ENCODE data around the gene HIPK1. TPM values are rescaled to one million over a fixed set of nuclear protein-coding genes. Genes with fewer than 3 reads are reported as not detected.

HIPK1 gene
- total and polyA plus RNA-seq, 2 experiments from 2014 or later: 7.6 to 23.6 TPM

DNA sequence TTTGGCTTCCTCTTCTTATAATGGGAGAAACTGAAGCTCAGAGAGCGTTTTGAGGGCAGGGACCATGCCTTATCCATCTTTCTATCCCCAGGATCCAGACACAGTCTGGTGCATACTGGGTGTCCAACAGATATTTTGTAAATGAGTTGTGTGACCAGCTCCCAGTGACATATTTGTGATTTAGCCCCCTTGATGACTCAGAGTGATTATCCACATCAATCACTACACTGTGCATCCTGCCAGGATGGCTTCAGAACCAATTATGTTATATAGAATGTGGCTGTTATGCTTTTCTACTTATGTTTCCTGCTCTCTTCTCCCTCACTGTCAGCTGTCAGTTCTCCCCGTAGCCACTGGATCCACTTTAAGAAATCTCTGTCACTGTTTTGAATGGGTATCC lies 61.4 kb downstream of the HIPK1 start:
- WGBS, 2 experiments (ENCODE audit: low coverage in 1 of 2, low lambda C conversion rate in 2 of 2, missing lambda C conversion rate in 2 of 2): 81 to 91% methylated on average over 2 of the region's 2 CpGs
- Histone ChIP-seq H3K36me3 (ENCODE audit: low read depth) (no peaks in the 10 kb centered on the region), H3K79me2 (ENCODE audit: insufficient read depth) (no peaks in the 10 kb centered on the region), H3K9me2 (ENCODE audit: insufficient read depth) (no peaks in the 10 kb centered on the region), H3K4me3 (no peak overlapping the region), H3K4me1 (ENCODE audit: insufficient read depth) (no peaks in the 10 kb centered on the region), H3F3A (ENCODE audit: insufficient read depth) (no peaks in the 10 kb centered on the region), H3K27me3 (replicated peaks; ENCODE audit: insufficient read depth) (no peaks in the 10 kb centered on the region), H4K20me1 (ENCODE audit: insufficient read depth) (no peaks in the 10 kb centered on the region), H3K4me2 (ENCODE audit: unreplicated experiment) (no peak overlapping the region), H3K27ac (no peak overlapping the region), H2AFZ (no peak overlapping the region), H3K9me3 (ENCODE audit: low read depth) (no peaks in the 10 kb centered on the region), H3K9ac (no peak overlapping the region)
- in situ Hi-C loops (cut with MboI): loop anchor here (25.0 kb wide), 1 partner anchor 297 kb away; no protein-coding TSS in a partner anchor
- no peak for DNase-seq
- TF ChIP-seq EZH2phosphoT487 (IDR thresholded peaks at IDR 0.05; ENCODE audit: insufficient read depth, low read depth) (no peak), EZH2 (IDR thresholded peaks at IDR 0.05; ENCODE audit: insufficient read depth, poor library complexity, severe bottlenecking) (no peak)

- in situ Hi-C loops (cut with MboI): loop anchor here (25.0 kb wide), 1 partner anchor 296 kb away; no protein-coding TSS in a partner anchor
- Histone ChIP-seq H3K9me2 (ENCODE audit: insufficient read depth) (no peaks in the 10 kb centered on the region), H3K4me2 (ENCODE audit: unreplicated experiment) (no peak overlapping the region), H3K27me3 (replicated peaks; ENCODE audit: insufficient read depth) (no peaks in the 10 kb centered on the region), H3K9me3 (ENCODE audit: low read depth) (no peaks in the 10 kb centered on the region), H3K79me2 (ENCODE audit: insufficient read depth) (no peaks in the 10 kb centered on the region), H3K4me3 (no peak overlapping the region), H3K9ac (no peak overlapping the region), H4K20me1 (ENCODE audit: insufficient read depth) (no peaks in the 10 kb centered on the region), H3F3A (ENCODE audit: insufficient read depth) (no peaks in the 10 kb centered on the region), H2AFZ (no peak overlapping the region), H3K4me1 (ENCODE audit: insufficient read depth) (no peaks in the 10 kb centered on the region), H3K36me3 (ENCODE audit: low read depth) (no peaks in the 10 kb centered on the region), H3K27ac (no peak overlapping the region)
- no peak for DNase-seq
- 87 to 90% methylated on average over 4 of the region's 4 CpGs for WGBS, 2 experiments (ENCODE audit: low coverage in 1 of 2, low lambda C conversion rate in 2 of 2, missing lambda C conversion rate in 2 of 2)
- TF ChIP-seq EZH2 (IDR thresholded peaks at IDR 0.05; ENCODE audit: insufficient read depth, poor library complexity, severe bottlenecking): no peak
- TF ChIP-seq EZH2phosphoT487 (IDR thresholded peaks at IDR 0.05; ENCODE audit: insufficient read depth, low read depth): no peak
These were observed 61.8 kb downstream of the HIPK1 start for GRCh38 chr1:113990961-113991360.

DNA sequence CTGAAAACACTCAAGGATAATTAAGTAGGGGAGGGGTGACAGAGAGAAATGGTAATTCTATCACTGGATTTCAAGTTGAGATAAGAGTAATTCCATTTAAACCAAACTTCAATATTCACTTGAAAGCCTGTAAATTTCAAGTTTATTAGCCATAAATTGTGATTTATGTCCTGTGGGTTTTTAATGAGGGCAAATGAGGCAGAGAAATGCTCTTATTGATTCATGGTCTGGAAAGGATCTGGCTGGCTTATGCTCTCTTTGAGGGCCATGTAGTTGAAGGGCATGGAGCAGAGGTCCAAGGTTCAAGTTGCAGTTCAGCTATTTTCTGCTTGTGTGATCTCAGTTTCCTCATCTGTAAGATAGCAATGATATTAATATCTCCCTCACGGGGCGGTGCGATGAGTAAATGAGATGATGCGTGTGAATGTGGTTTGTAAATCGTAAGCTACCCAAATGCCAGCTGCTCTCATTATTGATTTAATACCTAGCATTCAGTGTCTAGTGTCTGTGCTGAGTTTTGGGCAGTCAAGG lies 62.4 kb downstream of the HIPK1 start:
- in situ Hi-C loops (cut with MboI): loop anchor here (25.0 kb wide), 1 partner anchor 296 kb away; no protein-coding TSS in a partner anchor

GRCh38 chr1:113993072-113993471 lies 63.9 kb downstream of the HIPK1 start:
- Histone ChIP-seq H3F3A (ENCODE audit: insufficient read depth) (no peaks in the 10 kb centered on the region), H3K79me2 (ENCODE audit: insufficient read depth) (no peaks in the 10 kb centered on the region), H3K9ac (no peak overlapping the region), H3K36me3 (ENCODE audit: low read depth) (no peaks in the 10 kb centered on the region), H2AFZ (no peak overlapping the region), H3K4me2 (ENCODE audit: unreplicated experiment) (no peak overlapping the region), H4K20me1 (ENCODE audit: insufficient read depth) (no peaks in the 10 kb centered on the region), H3K4me1 (ENCODE audit: insufficient read depth) (no peaks in the 10 kb centered on the region), H3K27me3 (replicated peaks; ENCODE audit: insufficient read depth) (no peaks in the 10 kb centered on the region), H3K9me3 (ENCODE audit: low read depth) (no peaks in the 10 kb centered on the region), H3K9me2 (ENCODE audit: insufficient read depth) (no peaks in the 10 kb centered on the region), H3K4me3 (no peak overlapping the region), H3K27ac (no peak overlapping the region)
- TF ChIP-seq EZH2phosphoT487 (IDR thresholded peaks at IDR 0.05; ENCODE audit: insufficient read depth, low read depth) (no peak), EZH2 (IDR thresholded peaks at IDR 0.05; ENCODE audit: insufficient read depth, poor library complexity, severe bottlenecking) (no peak)
- in situ Hi-C loops (cut with MboI): loop anchor here (25.0 kb wide), 1 partner anchor 294 kb away; no protein-coding TSS in a partner anchor
- no peak for DNase-seq
- 89% methylated on average over 5 of the region's 5 CpGs for WGBS, 2 experiments (ENCODE audit: low coverage in 1 of 2, low lambda C conversion rate in 2 of 2, missing lambda C conversion rate in 2 of 2)

More for the DNA sequence above, 62.4 kb downstream of the HIPK1 start:
- Histone ChIP-seq H3K9me2 (ENCODE audit: insufficient read depth) (no peaks in the 10 kb centered on the region), H3K4me2 (ENCODE audit: unreplicated experiment) (no peak overlapping the region), H3K4me3 (no peak overlapping the region), H3K36me3 (ENCODE audit: low read depth) (no peaks in the 10 kb centered on the region), H3K79me2 (ENCODE audit: insufficient read depth) (no peaks in the 10 kb centered on the region), H3K9me3 (ENCODE audit: low read depth) (no peaks in the 10 kb centered on the region), H3F3A (ENCODE audit: insufficient read depth) (no peaks in the 10 kb centered on the region), H2AFZ (no peak overlapping the region), H3K9ac (no peak overlapping the region), H3K27me3 (replicated peaks; ENCODE audit: insufficient read depth) (no peaks in the 10 kb centered on the region), H3K27ac (no peak overlapping the region), H4K20me1 (ENCODE audit: insufficient read depth) (no peaks in the 10 kb centered on the region), H3K4me1 (ENCODE audit: insufficient read depth) (no peaks in the 10 kb centered on the region)
- WGBS, 2 experiments (ENCODE audit: low coverage in 1 of 2, low lambda C conversion rate in 2 of 2, missing lambda C conversion rate in 2 of 2): 75 to 80% methylated on average over 5 of the region's 5 CpGs
- no peak for DNase-seq
- no peak for TF ChIP-seq EZH2 (IDR thresholded peaks at IDR 0.05; ENCODE audit: insufficient read depth, poor library complexity, severe bottlenecking)
- TF ChIP-seq EZH2phosphoT487 (IDR thresholded peaks at IDR 0.05; ENCODE audit: insufficient read depth, low read depth): no peak
